Stimulated activated CD8-positive, alpha-beta memory T cell treated with anti-CD3 and anti-CD28 coated beads, Interleukin-7, amount 100 ng/mL, for 24 hours (primary cell): ENCODE measurements around the gene DPP6.

ENCODE experiments used
- DNase-seq: peaks from one replicate; pipeline ENCODE4 v3.0.0-alpha.2; 2020; ENCODE audit warnings: low read depth

Gene DPP6

DNA sequence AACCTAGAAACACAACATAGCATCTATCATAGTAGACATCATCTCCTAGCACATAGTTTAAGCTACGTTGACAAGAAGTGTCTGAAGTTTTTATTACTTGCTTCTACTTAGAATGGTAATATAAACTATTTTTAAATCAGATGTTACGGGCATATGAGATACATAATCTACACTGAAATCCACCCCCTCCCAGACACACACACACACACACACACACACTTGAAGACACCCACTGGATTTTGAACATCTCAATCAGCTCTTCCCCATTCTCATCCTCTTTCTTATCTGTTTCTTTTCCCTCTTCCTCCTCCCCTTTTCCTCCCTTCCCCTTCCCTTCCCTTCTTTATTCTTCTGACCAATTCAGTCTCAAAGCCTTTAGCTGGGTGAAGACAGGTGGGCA lies 774.8 kb downstream of the DPP6 start:
- no peak for DNase-seq

DNA sequence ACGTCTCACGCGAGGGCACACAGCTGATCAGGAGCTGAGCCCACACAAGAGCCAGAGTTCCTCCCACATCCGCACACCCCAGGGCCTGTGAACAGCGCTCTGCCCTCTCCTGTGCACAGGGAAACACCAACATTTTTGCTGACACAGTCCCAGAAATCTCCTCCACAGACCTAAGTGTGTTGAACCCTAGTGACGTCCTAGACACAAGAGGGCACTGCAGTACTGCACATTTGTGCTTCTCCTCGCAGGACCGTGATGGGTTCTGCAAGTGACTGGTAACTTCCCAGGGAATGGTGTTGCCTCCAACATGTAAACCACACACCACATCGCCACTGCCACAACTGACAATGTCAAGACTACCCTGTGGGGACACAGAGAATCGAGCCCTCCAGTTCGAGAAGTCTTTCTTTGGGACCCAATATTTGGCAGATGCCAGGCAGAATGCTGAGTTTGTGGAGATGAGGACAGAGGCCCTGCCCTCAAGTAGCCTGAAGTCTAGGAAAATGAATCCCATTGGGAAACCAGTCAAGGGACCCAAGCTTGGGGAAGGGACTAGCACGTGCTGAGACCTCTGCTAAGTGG lies 780.5 kb downstream of the DPP6 start:
- no peak for DNase-seq

DNA sequence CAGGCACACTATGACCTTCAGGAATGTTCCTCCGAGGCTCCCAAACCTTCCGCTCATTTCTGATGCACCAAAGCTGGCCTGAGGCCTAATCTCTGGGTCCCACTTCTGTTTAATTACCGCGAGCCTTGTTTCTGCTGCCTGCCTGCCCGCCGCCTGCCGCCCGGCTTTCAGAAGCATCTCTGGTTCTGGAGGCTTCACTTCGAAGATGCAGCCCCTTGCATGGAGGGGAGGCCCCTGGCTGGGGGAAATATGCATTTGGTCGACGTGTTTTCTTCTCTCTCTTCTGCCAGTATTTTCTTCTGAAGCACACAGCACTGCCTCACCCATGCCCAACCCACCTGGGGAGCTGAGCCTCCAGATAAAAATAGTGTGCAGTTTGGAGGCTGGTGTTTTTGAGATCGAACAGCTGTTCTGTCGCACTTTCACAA lies 783.8 kb downstream of the DPP6 start:
- DNase-seq: no peak

DNA sequence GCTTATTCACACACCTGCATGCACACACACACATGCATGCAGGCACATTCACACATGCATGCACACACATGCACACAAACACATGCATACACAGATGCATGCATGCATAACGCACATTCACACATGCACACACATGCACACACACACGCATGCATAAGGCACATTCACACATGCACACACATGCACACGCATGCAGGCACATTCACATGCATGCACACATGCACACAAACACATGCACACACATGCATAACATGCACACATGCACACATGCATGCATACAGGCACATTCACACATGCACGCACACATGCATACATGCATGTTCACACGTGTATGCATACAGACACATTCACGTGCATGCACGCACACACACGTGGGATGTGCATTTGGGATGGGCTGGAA lies 784.9 kb downstream of the DPP6 start:
- DNase-seq: no peak

DNA sequence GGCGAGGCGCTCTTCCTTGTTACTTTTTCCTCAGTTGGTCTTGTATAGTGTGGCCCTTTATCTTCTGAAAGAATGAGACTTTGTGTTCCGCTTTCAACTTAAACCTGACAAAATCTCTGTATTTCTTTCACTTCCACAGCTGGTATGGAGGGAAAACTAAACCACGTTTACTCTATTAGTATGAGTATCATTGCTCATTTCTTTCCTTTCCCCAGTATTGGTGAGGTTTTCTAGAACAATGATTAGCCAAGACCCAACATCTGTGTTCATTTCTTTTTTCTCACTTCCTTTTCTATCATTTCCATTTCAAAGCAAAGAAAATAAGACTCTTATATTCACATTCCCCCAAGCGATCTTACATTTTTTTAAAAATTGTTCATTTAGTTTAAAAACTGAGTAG lies 785.4 kb downstream of the DPP6 start:
- no peak for DNase-seq

DNA sequence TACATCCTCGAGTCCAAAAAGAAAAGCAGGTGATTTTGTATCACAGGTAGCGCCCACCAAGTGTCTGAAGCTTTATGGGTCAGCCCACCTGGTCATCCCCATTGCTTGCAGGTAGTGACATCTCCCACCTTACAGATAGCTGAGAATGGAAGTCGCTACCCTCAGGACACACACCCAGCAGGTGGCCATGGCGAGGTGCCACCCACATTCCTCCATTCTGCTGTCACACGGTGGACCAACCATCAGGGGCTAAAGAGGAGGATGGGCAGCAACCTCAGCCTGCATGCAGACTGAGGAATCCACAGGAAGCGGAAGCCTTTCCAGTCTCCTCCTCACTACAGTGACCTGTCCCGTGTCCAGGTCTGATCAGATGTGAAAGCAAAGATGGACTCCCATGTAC lies 787.9 kb downstream of the DPP6 start:
- DNase-seq: no peak

DNA sequence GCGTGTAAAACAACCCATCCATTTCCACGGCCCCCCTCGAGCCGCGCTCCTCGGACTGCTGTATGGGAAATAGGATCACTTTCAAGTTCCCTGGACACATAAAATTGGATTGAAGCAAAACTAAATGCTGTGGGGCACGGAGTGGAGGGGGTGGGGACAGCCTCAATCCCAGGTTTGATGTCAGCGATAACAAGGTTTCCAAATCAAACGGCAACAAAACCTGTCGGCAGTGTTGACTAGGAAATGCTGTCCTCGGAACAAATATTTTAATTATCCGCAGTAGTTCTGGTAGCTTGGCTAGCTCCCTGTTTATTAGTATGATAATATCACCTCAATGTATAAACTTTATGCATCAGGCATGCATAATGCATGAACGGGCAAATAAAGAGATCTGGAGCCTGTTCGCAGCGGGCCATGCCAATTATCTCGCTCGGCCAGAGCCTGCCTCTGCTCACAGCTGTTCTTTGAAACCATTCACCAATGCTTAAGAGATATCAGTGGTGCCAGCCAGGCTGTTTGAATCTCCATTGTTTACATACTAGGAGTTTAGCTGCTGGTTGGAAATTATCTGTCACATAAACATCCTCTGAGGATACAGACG lies 789.6 kb downstream of the DPP6 start:
- DNase-seq: no peak

DNA sequence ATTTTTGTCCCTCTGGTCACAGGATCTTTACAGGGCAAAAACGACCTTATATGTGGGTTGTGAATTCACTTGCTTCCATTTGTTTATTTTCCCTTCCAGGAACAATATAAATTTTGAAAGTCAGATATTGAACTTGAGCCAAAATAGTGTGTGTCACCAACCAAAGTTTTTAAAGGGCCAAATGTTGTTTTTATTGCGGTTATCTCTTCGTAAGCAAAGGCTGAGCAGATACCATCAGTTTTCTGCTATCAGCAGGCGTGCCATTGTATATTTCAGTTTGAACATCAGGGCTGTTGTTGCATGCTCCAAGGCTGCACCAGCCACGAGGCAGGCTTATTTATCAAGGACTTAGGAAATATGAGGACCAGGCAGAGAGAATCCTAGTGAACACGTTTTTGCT lies 790.4 kb downstream of the DPP6 start:
- no peak for DNase-seq

DNA sequence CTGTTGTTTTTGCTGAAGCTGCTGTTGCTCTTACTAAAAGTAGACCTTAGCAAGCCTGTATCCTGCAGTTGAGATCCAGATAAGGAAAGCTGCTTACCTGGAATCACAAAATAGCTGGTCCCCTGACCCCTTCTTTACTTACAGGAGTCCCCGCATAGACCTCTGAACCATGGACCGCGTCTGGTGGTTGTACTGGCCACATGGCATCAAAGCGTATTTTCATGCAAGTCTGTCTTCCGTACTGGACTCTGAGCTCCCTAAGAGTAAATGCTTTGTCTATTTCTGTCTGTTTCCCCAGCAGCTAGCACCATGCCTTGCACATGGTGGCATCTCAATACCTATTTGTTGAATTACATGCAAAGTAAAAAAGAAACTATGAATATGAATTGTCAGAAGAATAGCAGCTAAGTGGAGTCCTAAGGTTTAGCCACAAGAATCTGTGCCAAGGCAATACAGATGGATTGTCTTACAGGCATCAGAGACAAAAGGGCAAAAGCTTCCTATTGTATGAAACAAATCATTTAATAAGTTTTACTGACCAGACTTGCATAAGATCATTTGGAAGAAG lies 791.6 kb downstream of the DPP6 start:
- DNase-seq: no peak

DNA sequence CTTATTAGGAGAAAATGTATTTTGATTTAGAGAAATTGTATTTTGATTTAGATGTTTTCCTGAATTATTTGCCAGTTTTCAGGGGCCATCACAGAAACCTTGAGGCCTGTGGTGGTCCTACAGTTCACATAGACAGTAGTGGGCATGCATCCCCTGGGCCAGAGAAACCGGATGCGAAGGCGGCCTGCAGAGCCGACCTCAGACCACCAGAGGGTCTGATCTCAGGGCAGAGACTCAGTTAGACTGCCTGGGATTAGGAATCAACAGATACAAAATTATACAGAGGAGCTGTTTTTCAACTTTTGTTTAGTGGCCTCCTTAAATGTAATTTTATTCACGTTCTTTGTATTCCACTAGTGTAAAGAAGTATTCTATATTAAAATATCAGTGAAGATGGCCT lies 792.3 kb downstream of the DPP6 start:
- DNase-seq: no peak

DNA sequence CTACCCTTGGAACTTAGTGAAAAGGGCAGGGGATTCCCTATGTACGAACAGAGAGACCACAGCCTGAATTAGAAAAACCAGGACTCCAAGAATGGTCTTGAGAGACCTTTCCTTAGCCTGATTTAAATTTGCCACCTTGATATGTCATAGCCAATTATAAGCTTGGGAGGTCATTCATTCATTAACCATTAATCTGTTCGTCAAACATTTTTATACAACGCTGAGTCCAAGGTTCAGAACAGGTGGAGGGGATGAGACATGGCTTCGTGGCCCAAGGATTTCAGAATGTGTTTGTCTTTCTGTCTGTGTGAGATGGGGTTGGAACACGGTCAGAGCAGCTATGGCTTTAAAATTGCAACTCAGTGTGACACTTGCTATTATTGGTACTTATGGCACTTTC lies 792.8 kb downstream of the DPP6 start:
- no peak for DNase-seq

DNA sequence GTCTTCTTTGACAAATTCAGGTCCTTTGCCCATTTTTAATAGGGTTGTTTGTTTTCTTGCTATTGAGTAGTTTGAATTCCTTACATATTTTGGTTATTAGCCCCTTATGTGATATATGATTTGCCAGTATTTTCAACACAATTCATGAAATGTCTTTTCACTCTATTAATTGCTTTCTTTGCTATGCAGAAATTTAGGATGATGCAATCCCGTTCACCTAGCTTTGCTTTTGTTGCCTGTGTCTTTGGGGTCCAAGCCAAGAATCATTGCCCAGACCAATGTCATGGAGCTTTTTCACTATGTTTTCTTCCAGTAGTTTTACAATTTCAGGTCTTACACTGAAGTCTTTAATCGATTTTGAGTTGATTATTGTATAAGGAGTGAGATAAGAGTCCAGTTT lies 796.3 kb downstream of the DPP6 start:
- no peak for DNase-seq

DNA sequence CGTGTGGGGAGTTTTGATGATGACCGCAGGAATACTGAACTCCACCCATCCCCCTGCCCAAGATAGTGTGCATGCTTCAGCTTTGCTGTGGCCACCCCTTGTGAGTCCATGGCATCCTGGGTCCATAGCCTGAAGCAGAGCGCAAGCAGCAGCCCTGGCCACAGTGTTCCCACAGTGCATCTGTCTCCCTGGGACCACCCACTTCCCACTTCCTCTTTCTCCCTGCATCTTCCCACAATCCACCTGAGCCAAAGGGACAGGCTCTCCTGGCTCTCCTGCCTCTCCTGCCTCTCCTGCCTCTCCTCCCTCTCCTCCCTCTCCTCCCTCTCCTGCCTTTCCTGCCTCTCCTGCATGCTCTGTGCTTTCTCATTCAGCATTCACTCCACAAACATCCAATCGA lies 800.0 kb downstream of the DPP6 start:
- DNase-seq: no peak

DNA sequence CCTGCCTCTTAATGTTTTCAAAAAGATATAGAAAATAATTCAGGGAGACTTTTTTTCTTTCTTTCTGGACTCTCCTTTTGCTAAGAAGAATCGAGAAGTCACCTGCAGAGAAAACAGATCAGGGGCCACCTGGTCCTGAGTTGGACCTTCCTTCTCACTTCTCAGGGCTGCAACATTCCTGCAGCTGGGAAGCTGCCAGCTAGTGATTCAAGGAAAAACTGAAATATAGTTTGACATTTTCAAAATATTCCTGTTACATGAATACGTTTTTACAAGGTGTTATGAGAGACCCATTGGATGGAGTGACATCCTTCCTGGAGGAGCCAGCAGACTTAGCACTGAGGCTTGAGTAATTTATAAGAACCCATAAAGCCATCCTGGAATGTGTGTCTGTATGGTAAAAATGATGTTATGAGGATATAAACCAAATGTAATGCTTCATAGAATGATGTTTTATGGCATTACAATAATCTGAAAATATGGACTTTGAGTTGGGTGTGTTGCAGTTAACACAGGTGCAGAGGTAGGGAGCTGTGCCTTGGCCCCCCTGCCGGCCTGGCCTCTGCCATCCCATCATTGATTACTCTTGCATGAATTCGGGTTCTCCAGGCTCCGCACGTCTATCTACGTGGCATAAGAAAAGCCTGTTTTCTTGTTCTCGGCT lies 801.0 kb downstream of the DPP6 start:
- DNase-seq: no peak

DNA sequence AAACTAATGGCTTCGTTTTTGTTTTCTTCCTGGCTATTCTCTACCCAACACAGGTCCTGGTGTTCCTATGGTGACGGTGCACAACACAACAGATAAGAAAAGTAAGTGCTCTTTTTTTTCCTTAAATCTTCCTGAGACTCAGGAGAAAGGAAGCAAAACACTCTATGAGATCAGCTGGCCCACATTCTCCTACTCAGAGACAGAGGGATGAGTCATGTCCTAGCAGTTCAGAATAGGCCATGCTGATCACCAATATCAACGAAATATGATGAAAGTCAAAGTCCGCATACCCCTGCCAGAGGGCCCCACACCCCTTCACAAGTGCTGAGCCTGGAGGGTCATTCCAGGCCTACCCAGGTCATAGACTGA lies 801.5 kb downstream of the DPP6 start:
- DNase-seq: no peak

DNA sequence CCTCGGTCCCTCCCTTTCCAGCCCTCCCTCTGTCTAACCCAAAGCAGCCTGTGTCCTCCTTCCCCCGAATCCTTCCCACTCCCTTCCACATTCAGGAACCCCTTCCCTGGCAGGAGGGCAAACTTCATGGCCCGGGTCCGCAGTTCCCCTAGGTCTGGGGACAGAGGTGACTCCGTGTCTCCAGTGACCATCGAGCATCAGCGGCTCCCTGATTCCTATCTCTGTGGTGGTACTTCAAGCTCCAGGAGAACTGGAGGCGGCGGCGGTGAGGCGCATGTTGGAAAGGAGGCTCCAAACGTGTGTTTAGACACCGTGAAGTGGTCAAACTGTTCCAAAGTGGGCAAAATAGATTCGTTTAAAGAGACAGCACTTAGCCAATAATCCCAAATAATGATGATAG lies 802.6 kb downstream of the DPP6 start:
- DNase-seq: no peak

DNA sequence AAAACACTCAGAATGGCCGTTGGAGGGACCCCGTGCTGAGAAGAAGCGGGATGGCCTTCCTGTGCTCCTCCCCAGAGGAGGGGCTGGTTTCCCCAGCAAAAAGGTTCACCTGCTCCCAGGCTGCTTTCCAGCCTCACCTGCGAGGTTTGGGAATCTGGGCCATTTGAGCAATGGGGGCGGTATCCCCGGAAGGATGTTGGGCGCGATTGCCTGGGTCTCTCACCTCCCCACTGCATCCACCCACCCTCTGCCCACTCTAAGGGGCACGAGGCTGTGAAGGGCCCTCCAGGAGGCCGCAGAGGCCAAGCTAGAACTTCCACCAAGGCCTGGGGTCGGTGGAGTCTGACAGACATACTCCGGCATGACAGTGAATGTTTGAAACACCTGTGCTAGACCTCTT lies 803.2 kb downstream of the DPP6 start:
- DNase-seq: no peak

DNA sequence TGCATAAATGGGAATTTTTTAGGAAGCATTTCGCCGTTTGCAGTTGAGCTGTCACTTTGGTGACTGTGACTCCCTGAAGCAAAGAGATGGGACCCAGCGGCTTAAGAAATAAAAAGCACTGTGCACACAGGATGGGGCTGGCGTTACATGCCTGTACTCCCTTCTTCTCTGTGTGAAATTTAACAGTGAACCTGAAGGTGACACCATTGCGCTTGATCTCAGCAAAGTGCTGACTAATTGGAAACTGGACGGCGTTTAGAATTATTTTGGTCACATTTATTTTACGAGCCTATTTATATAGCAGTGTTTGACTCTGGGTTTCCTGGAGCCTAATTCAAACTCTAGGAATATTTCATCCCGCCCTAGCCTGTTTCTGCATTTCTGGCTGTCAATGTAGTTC lies 804.5 kb downstream of the DPP6 start:
- no peak for DNase-seq

DNA sequence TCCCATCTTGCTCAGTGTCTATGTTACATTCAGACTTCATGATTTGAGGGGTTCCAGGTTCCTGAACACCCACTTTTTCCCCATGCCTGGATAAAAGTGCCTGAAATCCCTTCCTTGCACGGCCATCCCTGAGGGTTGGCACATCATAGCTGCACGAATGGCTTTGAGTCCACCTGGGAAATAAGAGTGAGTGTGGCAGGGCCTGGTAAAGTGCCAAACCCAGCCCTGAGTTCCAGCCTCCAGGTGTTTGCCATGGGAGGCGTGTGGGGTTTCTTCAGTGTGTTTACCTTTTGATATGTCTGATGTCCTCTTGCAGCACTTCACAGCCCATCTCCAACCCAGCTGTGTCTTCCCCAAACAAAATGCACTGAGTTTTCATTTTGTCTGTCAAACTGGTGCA lies 805.0 kb downstream of the DPP6 start:
- DNase-seq: no peak

DNA sequence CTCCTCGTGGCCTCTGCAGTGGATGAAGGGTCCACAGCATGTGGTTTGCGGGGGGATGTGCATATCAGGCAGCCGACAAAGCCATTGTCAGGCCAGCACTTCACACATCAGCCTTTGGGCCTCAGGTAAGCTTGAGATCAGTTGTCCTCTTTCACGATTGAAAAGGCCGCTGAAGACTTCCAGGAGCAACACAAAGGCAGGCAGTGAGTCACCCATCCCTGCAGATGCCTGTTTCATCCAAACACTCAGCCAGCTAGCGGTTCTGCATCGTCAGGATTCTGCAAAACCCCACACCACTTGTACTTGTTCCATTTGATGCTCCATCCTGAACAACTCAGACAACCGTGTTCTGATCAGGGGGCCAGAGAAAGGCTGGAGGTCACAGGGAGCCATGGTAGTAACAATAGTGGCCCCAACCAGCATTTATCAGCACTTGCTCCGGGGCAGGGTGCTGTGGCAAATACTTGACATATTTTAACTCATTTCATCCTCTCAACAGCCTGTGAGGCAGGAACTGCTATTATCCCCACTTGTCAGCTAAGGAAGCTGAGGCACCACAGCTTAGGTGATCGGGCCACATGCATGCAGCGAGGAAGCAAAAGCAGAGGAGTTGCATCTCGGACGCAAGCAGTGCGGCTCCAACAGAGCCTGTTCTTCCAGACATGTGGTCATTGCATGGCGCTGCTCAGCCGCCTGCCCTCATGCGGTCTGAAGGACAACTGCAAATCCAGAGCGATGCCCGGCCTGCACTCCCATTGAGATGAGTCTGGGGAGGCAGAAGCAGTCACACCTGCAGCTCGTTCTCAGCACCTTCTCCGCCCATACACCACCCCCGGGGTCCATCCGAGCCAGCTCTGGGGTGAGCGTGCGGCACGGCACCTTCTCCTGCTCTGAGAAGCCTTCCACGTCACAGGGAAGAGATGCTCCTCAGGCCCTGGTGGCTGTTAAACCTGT lies 805.8 kb downstream of the DPP6 start:
- DNase-seq: no peak

DNA sequence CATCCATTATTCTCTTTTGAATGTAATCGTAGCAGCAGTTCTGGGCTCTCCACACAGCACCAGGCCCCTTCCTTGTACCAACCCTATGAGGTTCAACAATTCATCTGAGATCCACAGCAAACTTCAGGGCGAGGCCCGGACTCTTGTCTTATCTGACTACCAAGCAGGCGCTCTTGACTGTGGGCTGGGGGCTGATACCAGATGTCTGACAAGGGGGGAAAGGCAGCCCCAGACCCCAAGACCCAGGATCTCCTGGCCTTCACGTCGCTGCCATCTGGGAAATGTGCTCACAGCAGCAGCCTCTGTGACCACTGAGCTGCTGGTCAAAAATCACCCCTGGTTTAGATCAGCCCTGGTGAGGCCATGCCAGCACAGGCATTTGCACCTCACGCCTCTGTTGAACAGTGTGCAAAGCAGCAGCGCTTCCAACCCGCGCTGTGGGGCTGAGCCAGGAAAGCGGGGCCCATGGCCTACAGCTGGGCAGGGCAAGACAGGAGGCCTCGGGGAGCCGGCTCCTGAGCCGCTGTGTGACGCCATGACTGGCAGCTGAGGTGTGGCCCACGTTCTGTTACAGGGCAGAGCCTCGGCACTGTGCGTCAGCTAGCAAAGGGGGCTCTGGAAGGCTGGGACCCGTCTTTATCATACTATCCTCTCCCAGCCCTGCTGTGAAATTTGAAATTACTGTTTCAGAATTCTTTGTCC lies 806.8 kb downstream of the DPP6 start:
- no peak for DNase-seq
